ENCODE data around the gene SLC22A1. TPM values are rescaled to one million over a fixed set of nuclear protein-coding genes. Genes with fewer than 3 reads are reported as not detected.
"Not testable (repeated sequence)": the region's sequence is repeated elsewhere in the genome, so short reads cannot be mapped to it uniquely, and the experiment has no call there.

Gene SLC22A1
- total RNA-seq, 1 donor from 2014 or later, result 1.2 TPM

DNA sequence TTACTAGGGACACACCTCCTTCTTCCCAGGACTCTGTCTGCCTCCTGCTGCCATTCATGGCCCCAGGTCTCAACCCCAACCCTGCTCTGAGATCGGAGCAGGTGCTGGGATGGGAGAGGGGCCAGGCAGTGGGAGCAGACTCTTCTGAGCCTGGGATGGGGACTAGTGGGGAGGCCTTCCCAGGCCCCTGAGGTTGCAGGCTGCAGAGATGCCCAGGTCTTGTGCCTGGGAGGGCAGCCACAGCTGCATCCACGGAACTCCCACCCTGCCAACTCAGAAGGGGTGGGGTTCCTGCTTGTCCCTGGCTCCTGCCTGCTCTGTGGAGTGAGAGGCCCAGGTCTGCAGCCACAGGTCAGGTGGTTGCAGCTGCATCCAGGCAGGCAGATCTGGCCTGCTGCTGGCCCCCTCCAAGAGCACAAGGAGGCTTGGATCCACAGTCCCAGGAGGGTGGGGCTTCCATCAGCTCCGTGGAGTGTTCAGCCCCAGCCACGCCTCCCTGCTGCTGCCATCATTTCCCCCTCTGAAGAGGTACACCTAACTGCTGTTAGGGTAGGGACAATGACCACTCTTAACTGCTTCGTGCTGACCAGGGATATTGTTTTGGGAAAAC lies 2.9 kb upstream of the SLC22A1 start:
- no peaks in the 10 kb centered on the region for H3K9me3 Mint-ChIP-seq
- peaks cover 16% of the 10 kb centered on the region for H3K36me3 Mint-ChIP-seq (ENCODE audit: low read depth)
- H3K4me1 Mint-ChIP-seq (ENCODE audit: low read depth), result no peaks in the 10 kb centered on the region
- intact Hi-C loops (cut with micrococcal nuclease), result no loop called here
- no peaks in the 10 kb centered on the region for H3K27me3 Mint-ChIP-seq (ENCODE audit: low read depth)
- H3K27ac Mint-ChIP-seq, result no peak overlapping the region
- H3K4me3 Mint-ChIP-seq (ENCODE audit: low read depth), result no peak overlapping the region
- DNase-seq (ENCODE audit: low spot score), result no peak

DNA sequence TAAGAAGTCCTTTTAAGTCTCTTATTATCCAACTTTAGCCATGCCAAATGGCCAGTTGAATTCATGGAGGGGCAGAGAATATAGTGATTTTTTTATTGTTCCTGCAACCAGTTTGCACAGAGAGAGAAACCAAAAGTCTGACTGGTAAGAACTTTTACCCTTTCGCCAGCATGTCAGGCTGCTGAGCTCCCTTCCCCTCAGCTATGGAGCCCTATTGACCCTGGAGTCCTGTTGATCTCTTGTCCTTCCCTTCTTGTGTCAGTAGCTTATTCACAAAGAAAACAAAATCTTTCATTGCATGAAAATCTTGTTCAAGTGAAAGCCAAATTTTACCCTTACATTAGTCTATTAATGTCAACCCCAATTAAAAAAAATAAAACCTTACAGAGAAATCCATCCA lies 1.5 kb upstream of the SLC22A1 start:
- intact Hi-C loops (cut with micrococcal nuclease), result no loop called here
- Mint-ChIP-seq H3K27me3 (ENCODE audit: low read depth) (no peaks in the 10 kb centered on the region), H3K36me3 (ENCODE audit: low read depth) (peaks cover 16% of the 10 kb centered on the region), H3K4me1 (ENCODE audit: low read depth) (no peaks in the 10 kb centered on the region), H3K27ac (no peak overlapping the region), H3K4me3 (ENCODE audit: low read depth) (no peak overlapping the region), H3K9me3 (no peaks in the 10 kb centered on the region)
- no peak for DNase-seq (ENCODE audit: low spot score)

DNA sequence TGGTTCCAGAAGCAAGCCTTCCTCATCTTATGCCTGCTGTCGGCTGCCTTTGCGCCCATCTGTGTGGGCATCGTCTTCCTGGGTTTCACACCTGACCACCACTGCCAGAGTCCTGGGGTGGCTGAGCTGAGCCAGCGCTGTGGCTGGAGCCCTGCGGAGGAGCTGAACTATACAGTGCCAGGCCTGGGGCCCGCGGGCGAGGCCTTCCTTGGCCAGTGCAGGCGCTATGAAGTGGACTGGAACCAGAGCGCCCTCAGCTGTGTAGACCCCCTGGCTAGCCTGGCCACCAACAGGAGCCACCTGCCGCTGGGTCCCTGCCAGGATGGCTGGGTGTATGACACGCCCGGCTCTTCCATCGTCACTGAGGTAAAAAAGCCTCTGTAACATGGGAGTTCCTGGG lies 366 bp downstream of the SLC22A1 start:
- H3K27ac Mint-ChIP-seq, result no peak overlapping the region
- no peak for DNase-seq (ENCODE audit: low spot score)

DNA sequence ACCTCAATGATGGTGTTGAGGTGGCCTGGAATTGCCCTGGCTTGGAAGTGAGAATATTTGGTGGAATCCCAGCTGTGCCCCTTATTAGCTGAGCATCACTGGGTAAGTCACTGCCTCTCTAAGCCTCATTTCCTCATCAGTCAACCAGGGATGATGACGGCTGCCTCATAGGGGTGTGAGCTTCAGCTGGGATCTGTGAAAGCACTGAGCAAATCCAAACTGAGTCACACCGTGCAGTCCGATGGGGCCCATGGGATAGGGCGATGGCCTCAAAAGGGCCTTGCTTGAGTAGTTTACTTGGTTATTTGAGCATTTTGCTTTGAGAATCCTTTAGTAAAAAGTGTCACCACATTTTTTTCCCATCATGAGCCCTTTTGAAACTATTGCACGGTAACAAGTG lies 1.1 kb downstream of the SLC22A1 start:
- intact Hi-C loops (cut with micrococcal nuclease), result no loop called here
- DNase-seq (ENCODE audit: low spot score), result no peak
- H3K27ac Mint-ChIP-seq, result no peak overlapping the region
- no peaks in the 10 kb centered on the region for H3K27me3 Mint-ChIP-seq (ENCODE audit: low read depth)
- H3K9me3 Mint-ChIP-seq, result no peaks in the 10 kb centered on the region
- H3K36me3 Mint-ChIP-seq (ENCODE audit: low read depth), result peaks cover 6% of the 10 kb centered on the region
- H3K4me3 Mint-ChIP-seq (ENCODE audit: low read depth), result no peak overlapping the region
- no peaks in the 10 kb centered on the region for H3K4me1 Mint-ChIP-seq (ENCODE audit: low read depth)

More for the DNA sequence above, 366 bp downstream of the SLC22A1 start:
- no peaks in the 10 kb centered on the region for H3K27me3 Mint-ChIP-seq (ENCODE audit: low read depth)
- peaks cover 12% of the 10 kb centered on the region for H3K36me3 Mint-ChIP-seq (ENCODE audit: low read depth)
- no peaks in the 10 kb centered on the region for H3K4me1 Mint-ChIP-seq (ENCODE audit: low read depth)
- H3K4me3 Mint-ChIP-seq (ENCODE audit: low read depth), result no peak overlapping the region
- intact Hi-C loops (cut with micrococcal nuclease), result no loop called here
- no peaks in the 10 kb centered on the region for H3K9me3 Mint-ChIP-seq

DNA sequence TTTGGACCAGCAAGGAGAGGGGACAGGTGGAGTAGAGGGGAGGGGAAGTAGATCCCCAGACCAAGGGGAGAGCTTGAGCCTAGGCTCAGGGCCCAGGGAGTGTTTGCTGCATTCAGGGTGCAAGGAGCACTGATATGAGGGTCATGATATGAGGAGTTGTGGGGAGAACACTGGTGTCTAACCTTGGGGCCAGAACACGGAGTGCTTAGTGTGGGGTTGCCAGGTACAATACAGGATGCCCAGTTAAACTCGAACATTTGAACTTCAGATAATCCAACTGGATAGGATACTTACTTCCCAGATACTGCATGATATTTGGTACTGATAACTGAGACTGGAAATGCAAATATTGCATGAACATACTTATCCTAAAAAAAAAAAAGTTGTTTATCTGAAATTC lies 2.4 kb downstream of the SLC22A1 start:
- intact Hi-C loops (cut with micrococcal nuclease), result no loop called here
- DNase-seq (ENCODE audit: low spot score), result no peak
- Mint-ChIP-seq H3K36me3 (ENCODE audit: low read depth) (peaks cover 4% of the 10 kb centered on the region), H3K27me3 (ENCODE audit: low read depth) (no peaks in the 10 kb centered on the region), H3K4me3 (ENCODE audit: low read depth) (no peak overlapping the region), H3K27ac (no peak overlapping the region), H3K9me3 (no peaks in the 10 kb centered on the region), H3K4me1 (ENCODE audit: low read depth) (no peaks in the 10 kb centered on the region)

DNA sequence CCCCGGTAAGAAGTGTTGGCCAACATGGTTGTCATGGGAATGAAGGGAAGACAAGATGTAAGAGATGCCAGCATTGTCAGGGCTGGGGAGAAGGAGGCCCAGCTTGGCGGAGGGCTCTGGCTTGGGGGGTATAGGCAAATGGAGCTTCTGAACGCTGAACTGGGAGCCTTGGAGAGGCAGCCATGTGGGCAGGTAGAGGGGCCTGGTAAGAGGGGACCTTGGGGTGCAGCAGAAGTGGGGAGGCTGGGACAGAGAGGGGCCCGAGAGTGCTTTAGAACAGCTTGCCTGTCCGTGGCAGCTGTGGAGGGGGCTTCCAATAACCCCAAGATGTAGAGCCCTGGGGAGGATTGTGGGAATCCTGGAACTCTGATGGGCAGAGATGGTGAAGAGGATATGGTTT lies 3.0 kb downstream of the SLC22A1 start:
- no peak overlapping the region for H3K27ac Mint-ChIP-seq
- no peaks in the 10 kb centered on the region for H3K36me3 Mint-ChIP-seq (ENCODE audit: low read depth)
- H3K4me3 Mint-ChIP-seq (ENCODE audit: low read depth), result no peak overlapping the region
- H3K27me3 Mint-ChIP-seq (ENCODE audit: low read depth), result peaks cover 2% of the 10 kb centered on the region
- no peaks in the 10 kb centered on the region for H3K9me3 Mint-ChIP-seq
- peaks cover 5% of the 10 kb centered on the region for H3K4me1 Mint-ChIP-seq (ENCODE audit: low read depth)
- DNase-seq (ENCODE audit: low spot score), result no peak
- intact Hi-C loops (cut with micrococcal nuclease), result no loop called here

DNA sequence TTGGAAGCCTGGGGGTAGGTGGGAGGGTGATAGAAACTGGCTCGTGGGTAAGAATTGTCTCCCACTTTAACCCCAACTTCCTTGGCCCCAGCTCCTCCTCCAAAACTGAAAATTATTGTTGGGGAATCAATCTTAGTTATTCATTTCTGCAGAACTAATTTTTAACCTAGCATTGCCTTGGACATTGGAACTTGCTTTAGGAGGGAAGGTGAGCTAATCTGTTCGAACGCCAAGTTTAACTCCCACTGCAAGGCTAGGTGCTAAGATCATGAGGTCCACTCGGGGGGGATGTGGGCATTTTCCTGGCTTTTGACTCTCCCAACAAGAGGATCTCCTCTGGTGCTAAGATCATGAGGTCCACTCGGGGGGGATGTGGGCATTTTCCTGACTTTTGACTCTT lies 3.5 kb downstream of the SLC22A1 start:
- intact Hi-C loops (cut with micrococcal nuclease); H3K27ac Mint-ChIP-seq; H3K4me1 Mint-ChIP-seq (ENCODE audit: low read depth); H3K4me3 Mint-ChIP-seq (ENCODE audit: low read depth); DNase-seq (ENCODE audit: low spot score); H3K36me3 Mint-ChIP-seq (ENCODE audit: low read depth); H3K9me3 Mint-ChIP-seq; H3K27me3 Mint-ChIP-seq (ENCODE audit: low read depth): not testable (repeated sequence)

DNA sequence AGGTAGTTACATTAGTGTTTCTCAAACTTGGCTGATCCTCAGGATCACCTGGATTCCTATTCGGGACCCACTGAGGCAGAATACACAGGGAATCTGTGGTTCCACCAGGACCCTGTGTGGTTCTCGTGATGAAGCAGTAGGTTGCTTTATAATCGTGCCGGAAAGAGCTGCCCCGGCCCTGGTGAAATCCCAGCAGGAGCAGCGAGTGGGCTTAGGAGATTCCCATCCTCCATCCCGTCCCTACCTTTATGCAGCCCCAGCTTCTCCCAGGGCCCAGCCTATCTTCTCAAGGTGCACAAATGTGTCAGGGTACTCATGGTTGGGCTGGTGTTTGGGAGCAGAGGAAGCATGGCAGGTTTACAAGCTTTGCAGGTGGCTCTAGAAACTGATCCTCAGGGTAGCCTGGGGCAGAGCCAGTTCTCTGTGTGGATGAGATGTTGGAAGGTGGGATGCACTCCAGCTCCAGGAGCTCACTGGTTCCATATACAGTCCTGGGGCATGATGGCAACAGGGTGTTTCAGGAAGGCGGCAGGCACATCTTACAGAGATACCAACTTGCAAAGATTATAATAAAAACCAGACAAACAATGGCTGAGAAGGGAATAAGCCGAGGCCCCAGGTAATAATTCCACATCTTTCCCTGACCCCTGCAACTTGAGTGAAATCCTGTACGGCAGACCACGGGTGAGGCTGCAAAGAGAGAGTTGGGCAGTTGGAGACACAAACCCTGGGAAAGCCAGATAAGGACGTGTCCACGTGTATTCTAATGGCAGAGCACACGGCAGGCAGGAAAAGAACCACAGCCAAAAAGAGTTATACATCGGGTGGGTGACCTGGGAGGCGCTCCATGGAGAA lies 5.9 kb downstream of the SLC22A1 start:
- Mint-ChIP-seq H3K4me1 (ENCODE audit: low read depth) (peaks cover 7% of the 10 kb centered on the region), H3K36me3 (ENCODE audit: low read depth) (no peaks in the 10 kb centered on the region), H3K27me3 (ENCODE audit: low read depth) (peaks cover 2% of the 10 kb centered on the region), H3K9me3 (no peaks in the 10 kb centered on the region), H3K27ac (no peak overlapping the region), H3K4me3 (ENCODE audit: low read depth) (no peak overlapping the region)
- DNase-seq (ENCODE audit: low spot score), result no peak
- intact Hi-C loops (cut with micrococcal nuclease), result no loop called here

DNA sequence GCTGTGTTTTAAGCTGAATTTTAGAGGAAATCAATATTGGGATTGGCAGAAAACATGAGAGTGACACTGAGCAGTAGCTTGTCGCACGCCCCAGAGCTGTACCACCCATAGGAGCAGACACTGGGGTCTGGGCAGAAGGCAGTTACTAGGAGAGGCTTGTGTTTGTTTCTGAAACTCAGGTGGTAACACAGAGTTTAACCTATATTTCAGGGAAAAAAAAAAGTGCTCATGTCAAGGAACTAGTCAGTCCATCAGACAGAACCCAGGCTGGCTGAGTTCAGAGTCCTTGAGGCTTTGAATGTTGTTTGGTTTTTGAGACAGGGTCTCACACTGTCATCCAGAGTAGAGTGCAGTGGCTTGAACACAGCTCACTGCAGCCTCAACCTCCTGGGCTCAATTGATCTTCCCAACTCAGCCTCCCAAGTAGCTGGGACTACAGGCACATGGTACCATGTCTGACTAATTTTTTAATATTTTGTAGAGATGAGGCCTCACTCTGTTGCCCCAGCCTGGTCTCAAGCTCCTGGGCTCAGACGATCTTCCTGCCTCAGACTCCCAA lies 6.6 kb downstream of the SLC22A1 start:
- Mint-ChIP-seq H3K27me3 (ENCODE audit: low read depth) (peaks cover 2% of the 10 kb centered on the region), H3K9me3 (no peaks in the 10 kb centered on the region), H3K27ac (no peak overlapping the region), H3K4me1 (ENCODE audit: low read depth) (peaks cover 11% of the 10 kb centered on the region), H3K4me3 (ENCODE audit: low read depth) (no peak overlapping the region), H3K36me3 (ENCODE audit: low read depth) (no peaks in the 10 kb centered on the region)
- DNase-seq (ENCODE audit: low spot score), result no peak
- intact Hi-C loops (cut with micrococcal nuclease), result no loop called here

DNA sequence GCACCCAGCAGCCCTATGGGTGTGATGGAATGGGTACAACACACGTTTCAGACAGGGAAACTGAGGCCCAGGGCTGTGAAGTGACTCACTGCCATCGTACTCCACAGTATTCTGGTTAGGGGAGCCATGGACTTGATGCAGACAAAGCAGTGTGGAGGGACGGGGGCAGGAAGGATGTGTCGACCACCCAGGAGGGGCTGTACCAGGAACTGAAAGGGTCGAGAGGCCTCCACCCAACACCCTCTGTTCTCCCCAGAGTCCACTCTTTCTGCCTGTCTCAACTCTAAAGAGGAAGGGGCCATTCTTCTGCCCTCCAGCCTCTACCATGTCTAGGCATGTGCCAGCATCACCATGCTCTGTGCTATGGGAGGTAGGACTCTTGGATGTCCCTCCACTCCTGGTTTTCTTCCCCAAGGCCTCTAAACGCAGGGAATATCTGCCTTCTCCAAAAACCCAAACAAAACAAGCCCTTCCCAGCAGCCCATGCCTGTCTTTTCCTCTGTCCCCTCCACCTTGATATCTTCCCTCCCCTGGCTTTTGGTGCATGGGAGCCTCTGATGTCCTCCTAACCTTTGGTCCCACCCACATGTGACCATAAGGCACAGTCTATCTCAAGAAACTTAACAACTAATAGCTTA lies 7.4 kb downstream of the SLC22A1 start:
- H3K36me3 Mint-ChIP-seq (ENCODE audit: low read depth), result no peaks in the 10 kb centered on the region
- DNase-seq (ENCODE audit: low spot score), result no peak
- H3K27ac Mint-ChIP-seq, result no peak overlapping the region
- H3K4me1 Mint-ChIP-seq (ENCODE audit: low read depth), result peaks cover 14% of the 10 kb centered on the region
- H3K27me3 Mint-ChIP-seq (ENCODE audit: low read depth), result peaks cover 2% of the 10 kb centered on the region
- no peak overlapping the region for H3K4me3 Mint-ChIP-seq (ENCODE audit: low read depth)
- intact Hi-C loops (cut with micrococcal nuclease), result no loop called here
- no peaks in the 10 kb centered on the region for H3K9me3 Mint-ChIP-seq

DNA sequence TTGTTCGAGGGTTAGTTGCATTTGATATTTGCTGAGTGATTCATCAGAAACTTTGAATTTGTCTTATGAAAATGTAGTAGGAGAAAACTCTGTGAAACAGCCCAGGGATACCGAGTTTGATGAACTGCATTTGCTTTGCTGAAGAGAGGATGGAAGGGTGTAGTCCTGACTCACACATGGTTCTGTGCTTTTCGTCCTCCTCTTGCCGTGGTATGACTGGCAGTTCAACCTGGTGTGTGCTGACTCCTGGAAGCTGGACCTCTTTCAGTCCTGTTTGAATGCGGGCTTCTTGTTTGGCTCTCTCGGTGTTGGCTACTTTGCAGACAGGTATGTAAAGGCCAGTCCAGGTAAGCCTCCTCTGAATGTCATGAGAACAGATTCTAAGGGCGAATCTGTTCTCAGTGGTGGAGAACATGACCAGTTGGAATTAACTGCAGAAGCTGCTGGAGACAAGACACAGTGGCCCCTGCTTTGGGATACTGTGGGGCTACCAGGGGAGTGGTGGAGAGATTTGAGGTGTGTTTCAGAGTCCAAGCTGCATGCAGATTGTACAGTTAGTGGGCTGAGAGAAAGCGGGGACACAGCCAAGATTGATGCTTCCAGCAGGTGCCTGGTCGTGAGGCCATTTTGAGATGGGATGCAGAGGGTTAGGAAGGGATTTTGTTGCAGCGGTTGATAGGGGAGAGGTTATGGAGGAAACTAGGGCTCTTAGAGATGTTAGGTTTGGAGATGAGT lies 8.4 kb downstream of the SLC22A1 start:
- Mint-ChIP-seq H3K27me3 (ENCODE audit: low read depth) (peaks cover 2% of the 10 kb centered on the region), H3K4me1 (ENCODE audit: low read depth) (peaks cover 14% of the 10 kb centered on the region), H3K36me3 (ENCODE audit: low read depth) (no peaks in the 10 kb centered on the region), H3K27ac (no peak overlapping the region), H3K4me3 (ENCODE audit: low read depth) (no peak overlapping the region), H3K9me3 (no peaks in the 10 kb centered on the region)
- DNase-seq (ENCODE audit: low spot score), result no peak
- intact Hi-C loops (cut with micrococcal nuclease), result no loop called here

DNA sequence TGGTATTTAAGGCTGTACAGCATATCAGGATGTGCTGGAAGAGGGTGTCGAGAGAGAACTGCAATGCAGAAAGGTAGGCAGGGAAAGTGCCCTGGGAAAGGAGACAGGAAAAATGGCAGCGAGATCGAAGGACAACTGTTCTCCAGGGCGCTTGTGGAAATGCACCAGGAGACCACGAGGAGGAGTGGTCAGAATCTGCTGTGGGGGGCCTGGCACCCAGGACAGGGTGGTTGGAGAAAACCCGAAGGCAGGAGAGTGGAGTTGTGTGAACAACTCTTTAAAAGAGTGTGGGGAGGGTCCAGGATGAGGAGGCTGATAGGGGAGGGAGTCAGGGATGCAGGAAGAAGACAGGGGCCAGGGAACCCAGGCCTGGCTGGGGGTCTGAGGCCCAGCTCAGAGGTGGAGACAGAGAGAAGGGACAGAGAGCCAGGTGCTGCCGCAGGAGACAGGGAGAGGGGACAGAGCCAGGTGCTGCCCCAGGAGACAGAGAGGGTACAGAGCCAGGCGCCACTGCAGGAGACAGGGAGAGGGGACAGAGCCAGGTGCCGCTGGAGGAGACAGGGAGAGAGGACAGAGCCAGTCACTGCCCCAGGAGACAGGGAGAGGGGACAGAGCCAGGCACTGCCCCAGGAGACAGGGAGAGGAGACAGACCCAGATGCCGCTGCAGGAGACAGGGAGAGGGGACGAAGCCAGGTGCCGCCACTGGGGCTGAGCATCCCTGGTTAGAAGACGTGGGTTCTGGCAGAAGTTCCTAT lies 9.3 kb downstream of the SLC22A1 start:
- DNase-seq (ENCODE audit: low spot score), result no peak
- Mint-ChIP-seq H3K9me3 (no peaks in the 10 kb centered on the region), H3K27me3 (ENCODE audit: low read depth) (peaks cover 2% of the 10 kb centered on the region), H3K4me3 (ENCODE audit: low read depth) (no peak overlapping the region), H3K27ac (no peak overlapping the region), H3K4me1 (ENCODE audit: low read depth) (peaks cover 14% of the 10 kb centered on the region), H3K36me3 (ENCODE audit: low read depth) (no peaks in the 10 kb centered on the region)
- intact Hi-C loops (cut with micrococcal nuclease), result no loop called here

All from activated T-helper 2 cell treated with anti-CD3 and anti-CD28 coated beads, Interferon-gamma antibody, Interleukin-2, Interleukin-4, amounts not matched to agents 10 μg/mL and 5 μg/mL and 100 μg/mL, durations not matched to agents 14 hours and 24 hours and 36 hours (primary cell).